ENCODE measurements around the gene POC1A. TPM values are rescaled to one million over a fixed set of nuclear protein-coding genes. Genes with fewer than 3 reads are reported as not detected.

Gene POC1A
- total RNA-seq, 1 experiment from 2014 or later, result 29.0 TPM

DNA sequence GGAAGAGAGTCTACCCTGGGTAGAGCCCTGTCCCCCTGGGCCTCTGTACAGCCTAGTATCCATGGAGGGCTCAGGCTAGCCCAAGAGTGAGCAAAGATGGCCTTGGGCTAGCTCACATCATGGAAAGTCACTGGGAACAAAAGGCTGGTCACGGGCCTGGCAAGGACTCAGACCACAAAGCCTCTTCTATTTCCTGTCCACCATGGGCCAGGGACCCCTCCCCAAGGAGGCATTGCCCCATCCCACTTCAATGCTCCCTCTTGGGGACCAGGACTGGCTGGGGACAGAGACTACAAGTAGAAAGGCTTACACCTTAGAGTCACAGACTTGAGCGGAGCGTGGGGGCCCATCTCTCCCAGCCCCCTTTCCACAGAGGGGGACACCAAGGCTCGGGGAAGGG lies 114.8 kb downstream of the POC1A start:
- Histone ChIP-seq H2AFZ (ENCODE audit: low read length) (no peak overlapping the region), H3K4me1 (ENCODE audit: insufficient read depth, low read length) (no peaks in the 10 kb centered on the region), H2BK15ac (ENCODE audit: low read depth, low read length) (no peak overlapping the region), H3K23me2 (ENCODE audit: insufficient read length, low read depth, low read length, poor library complexity, severe bottlenecking) (no peaks in the 10 kb centered on the region), H2BK5ac (ENCODE audit: insufficient read length, low read length) (no peak overlapping the region), H4K20me1 (ENCODE audit: control insufficient read depth, insufficient read depth, insufficient read length) (no peaks in the 10 kb centered on the region), H2BK20ac (ENCODE audit: low read depth, low read length, poor library complexity, severe bottlenecking) (no peak overlapping the region), H3K9me3 (ENCODE audit: control insufficient read depth, low read depth, low read length) (no peaks in the 10 kb centered on the region), H3K79me1 (ENCODE audit: insufficient read depth, low read depth, low read length, poor library complexity, severe bottlenecking) (no peaks in the 10 kb centered on the region), H3K27me3 (ENCODE audit: insufficient read depth, low read length) (no peaks in the 10 kb centered on the region), H4K5ac (ENCODE audit: insufficient read length, low read depth, low read length) (no peak overlapping the region), H3K79me2 (ENCODE audit: insufficient read depth, low read length) (no peaks in the 10 kb centered on the region), H3K23ac (ENCODE audit: insufficient read length, low read depth, low read length) (no peak overlapping the region), H3K18ac (ENCODE audit: insufficient read length, low read depth, low read length) (no peak overlapping the region), H3K14ac (ENCODE audit: insufficient read depth, low read length) (no peak overlapping the region), H3K4ac (ENCODE audit: low read depth, low read length) (no peak overlapping the region), H3K4me2 (ENCODE audit: insufficient read depth, insufficient read length, low read length) (no peak overlapping the region), H2BK12ac (ENCODE audit: insufficient read length, low read depth, low read length) (no peak overlapping the region), H4K8ac (replicated peaks; ENCODE audit: insufficient read length, low read depth, low read length) (no peak overlapping the region), H2BK120ac (ENCODE audit: low read depth, low read length, poor library complexity, severe bottlenecking) (no peak overlapping the region), H2AK5ac (ENCODE audit: insufficient read length, low read length) (no peak overlapping the region), H3K27ac (ENCODE audit: insufficient read length, low read depth, low read length) (no peak overlapping the region), H4K91ac (ENCODE audit: insufficient read length, low read depth, low read length) (no peak overlapping the region), H3T11ph (ENCODE audit: low read length) (no peak overlapping the region), H3K9ac (ENCODE audit: extremely low read depth, insufficient read length, low read length) (no peak overlapping the region), H3K56ac (ENCODE audit: insufficient read length, low read depth, low read length) (no peak overlapping the region)
- Mint-ChIP-seq H3K36me3 (ENCODE audit: insufficient read depth in 1 of 3, low read depth in 3 of 3) (no peaks in the 10 kb centered on the region), H3K4me1 (peaks cover 3 to 14% of the 10 kb centered on the region in 2 experiments; a peak in 3 of 4 replicates), H3K4me3 (no peak overlapping the region), H3K9me3 (no peaks in the 10 kb centered on the region), H3K27ac (peak overlapping the region in 1 of 3 experiments; percentile 89; a peak in 2 of 7 replicates), H3K27me3 (ENCODE audit: low read depth) (peaks cover 2% of the 10 kb centered on the region)
- TF ChIP-seq, protein P1, sequence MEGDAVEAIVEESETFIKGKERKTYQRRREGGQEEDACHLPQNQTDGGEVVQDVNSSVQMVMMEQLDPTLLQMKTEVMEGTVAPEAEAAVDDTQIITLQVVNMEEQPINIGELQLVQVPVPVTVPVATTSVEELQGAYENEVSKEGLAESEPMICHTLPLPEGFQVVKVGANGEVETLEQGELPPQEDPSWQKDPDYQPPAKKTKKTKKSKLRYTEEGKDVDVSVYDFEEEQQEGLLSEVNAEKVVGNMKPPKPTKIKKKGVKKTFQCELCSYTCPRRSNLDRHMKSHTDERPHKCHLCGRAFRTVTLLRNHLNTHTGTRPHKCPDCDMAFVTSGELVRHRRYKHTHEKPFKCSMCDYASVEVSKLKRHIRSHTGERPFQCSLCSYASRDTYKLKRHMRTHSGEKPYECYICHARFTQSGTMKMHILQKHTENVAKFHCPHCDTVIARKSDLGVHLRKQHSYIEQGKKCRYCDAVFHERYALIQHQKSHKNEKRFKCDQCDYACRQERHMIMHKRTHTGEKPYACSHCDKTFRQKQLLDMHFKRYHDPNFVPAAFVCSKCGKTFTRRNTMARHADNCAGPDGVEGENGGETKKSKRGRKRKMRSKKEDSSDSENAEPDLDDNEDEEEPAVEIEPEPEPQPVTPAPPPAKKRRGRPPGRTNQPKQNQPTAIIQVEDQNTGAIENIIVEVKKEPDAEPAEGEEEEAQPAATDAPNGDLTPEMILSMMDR (conservative IDR thresholded peaks at IDR 0.05), result no peak
- DNase-seq, result no peak
- no CpG with 5 or more reads among the region's 4 CpGs for WGBS (ENCODE audit: extremely low coverage, insufficient read length, low lambda C conversion rate)

All from H9 (cell line).